SK-N-DZ (cell line): ENCODE measurements around the gene COL6A1.

Source experiments
- DNase-seq: peaks from one replicate; pipeline ENCODE4 v3.0.0-alpha.2; 2015; ENCODE audit warnings: low spot score

Gene COL6A1

GRCh38 chr21:45993210-45994085, 11.9 kb downstream of the COL6A1 start:
- no peak for DNase-seq

GRCh38 chr21:45994086-45994661, 12.6 kb downstream of the COL6A1 start:
- no peak for DNase-seq

GRCh38 chr21:45994759-45995685, 13.5 kb downstream of the COL6A1 start:
- DNase-seq = no peak

GRCh38 chr21:45995686-45996179, 14.2 kb downstream of the COL6A1 start:
- no peak for DNase-seq

DNA sequence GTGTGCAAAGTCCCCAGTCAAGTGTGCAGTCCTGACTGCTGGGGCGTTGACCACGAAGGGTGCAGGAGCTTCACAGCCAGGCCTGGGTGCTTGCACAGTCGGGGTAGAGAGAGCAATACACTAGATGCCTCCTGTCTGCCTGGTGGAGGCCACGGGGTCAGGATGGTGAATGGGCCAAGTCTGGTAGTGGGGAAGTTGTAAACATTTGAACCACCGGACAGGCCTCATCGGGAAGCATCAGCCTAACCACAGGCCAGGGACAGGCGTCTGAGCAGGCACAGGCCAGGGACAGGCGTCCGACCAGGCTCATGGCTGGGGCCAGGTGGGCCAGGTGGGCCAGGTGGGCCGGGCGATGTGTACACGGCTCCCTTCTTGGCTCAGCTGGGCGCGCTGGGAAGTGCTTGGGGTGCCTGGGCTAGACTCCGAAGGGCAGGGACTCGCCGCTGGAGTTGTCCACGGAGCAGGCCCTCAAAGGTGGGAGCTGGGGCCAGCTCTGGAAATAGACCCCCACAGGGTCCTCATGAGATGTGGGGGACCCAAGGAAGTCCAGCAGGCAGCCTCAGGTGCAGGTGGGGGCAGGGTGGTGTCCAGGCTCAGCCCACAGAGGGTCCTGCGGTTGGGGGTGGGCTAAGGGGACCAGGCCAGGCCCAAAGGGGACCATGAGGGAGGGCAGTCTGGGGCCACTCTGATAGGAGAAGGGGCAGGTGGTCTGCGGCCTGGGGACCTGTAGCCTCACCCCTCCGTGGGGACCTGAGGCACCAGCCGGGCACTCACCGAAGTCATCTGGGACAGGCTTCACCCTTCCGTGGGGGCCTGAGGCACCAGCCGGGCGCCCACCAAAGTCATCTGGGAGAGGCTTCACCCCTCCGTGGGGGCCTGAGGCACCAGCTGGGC, 15.0 kb downstream of the COL6A1 start:
- no peak for DNase-seq

- DNase-seq = no peak
Measured at GRCh38 chr21:45997205-45997494, 15.6 kb downstream of the COL6A1 start.

DNA sequence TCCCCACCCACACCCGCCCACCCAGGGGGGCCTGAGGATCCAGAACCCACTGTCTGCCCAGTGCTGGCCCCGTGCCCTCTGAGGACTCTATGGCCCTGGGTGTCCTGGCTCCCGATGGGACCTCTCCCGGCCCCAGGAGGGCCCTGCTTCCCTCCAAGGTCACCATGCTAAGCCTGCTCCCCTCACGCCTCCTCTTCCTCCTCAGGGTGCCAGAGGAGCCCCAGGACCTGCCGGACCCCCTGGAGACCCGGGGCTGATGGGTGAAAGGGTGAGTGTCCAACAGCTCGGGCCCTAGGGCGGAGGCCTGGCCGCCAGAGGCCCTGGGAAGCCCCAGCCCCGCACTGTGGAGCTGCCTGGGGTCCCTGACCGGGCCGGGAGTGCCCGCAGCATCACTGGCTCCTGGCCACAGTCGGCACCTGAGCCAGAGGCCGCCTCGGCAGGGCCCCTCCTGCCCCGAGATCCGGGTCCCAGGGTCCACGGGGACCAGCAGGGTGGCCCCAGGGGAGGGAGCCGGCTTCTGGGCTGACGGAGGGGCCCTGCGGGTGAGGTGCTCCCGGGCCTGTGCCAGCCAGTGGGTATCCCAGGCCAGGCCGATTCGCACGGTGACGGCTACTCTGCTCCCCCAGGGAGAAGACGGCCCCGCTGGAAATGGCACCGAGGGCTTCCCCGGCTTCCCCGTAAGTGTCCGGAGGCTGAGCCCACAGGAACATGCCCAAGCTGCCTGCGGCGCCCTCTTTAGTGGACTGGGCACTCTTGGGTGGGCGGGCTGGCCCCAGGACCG, 16.1 kb downstream of the COL6A1 start:
- DNase-seq = no peak

DNA sequence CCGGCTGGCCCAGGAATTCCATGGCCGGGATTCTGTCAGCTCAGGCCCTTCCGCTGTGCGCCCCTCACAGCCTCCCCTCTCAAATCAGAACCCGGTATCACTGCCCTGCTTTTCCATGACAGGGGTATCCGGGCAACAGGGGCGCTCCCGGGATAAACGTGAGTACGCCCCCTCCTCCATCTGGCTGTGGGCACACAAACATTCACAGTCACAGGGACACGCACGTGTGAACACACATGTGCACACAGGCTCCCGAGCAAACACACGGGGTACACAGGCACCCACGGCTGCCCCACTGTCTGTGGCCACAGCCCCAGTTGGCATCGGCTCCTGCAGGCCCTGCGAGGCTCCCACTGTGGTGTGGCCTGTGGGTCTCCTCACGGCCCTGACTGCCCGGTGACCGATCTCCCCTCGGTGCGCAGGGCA, 16.7 kb downstream of the COL6A1 start:
- DNase-seq = no peak

GRCh38 chr21:45998871-45999580, 17.5 kb downstream of the COL6A1 start:
- no peak for DNase-seq

DNA sequence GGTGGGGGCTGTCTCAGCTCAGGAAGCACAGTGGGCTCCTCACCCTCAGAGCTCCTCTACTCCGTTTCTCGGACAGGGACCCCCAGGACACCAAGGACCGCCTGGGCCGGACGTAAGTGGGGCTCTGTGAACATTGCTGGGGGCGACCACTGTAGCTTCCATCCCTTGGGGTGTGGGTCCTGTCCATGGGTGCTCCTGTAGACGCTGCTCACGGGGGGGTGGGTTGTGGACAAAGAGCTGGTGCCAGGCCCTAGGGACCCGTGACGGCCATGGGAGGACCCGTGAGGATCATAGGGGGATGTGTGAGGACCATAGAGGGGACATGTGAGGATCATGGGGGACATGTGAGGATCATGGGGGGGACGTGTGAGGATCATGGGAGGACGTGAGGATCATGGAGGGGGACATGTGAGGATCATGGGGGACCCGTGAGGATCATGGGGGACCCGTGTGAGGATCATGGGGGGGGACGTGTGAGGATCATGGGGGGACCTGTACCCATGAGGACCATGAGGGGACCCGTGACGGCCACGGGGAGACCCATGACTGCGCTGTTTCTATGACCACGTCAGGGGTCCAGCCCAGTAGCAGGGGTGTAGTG, 18.1 kb downstream of the COL6A1 start:
- DNase-seq = no peak

GRCh38 chr21:46000182-46000730, 18.7 kb downstream of the COL6A1 start:
- DNase-seq = no peak

GRCh38 chr21:46000731-46001641, 19.4 kb downstream of the COL6A1 start:
- DNase-seq = no peak

DNA sequence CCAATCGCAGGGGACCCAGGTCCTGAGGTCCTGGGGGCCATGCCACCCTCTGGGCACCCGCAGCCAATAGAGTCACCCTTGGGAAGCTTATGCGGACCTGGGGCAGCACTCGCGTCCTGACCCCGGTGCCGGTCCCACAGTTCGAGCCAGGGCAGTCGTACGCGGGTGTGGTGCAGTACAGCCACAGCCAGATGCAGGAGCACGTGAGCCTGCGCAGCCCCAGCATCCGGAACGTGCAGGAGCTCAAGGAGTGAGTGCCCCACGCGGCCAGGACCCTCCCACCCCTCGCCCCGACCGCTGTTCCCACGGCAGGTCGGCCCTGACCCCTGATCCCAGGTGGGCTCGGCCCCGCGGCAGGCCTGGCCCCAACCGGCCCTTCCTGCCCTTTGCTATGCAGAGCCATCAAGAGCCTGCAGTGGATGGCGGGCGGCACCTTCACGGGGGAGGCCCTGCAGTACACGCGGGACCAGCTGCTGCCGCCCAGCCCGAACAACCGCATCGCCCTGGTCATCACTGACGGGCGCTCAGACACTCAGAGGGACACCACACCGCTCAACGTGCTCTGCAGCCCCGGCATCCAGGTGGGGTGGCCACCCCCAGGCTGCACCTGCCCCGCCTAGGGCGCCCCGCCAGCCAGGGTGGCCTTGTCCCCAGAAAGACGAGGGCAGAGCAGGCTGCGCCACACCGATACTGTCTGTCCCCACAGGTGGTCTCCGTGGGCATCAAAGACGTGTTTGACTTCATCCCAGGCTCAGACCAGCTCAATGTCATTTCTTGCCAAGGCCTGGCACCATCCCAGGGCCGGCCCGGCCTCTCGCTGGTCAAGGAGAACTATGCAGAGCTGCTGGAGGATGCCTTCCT, 20.5 kb downstream of the COL6A1 start:
- DNase-seq = no peak

- DNase-seq = no peak
Measured at GRCh38 chr21:46002841-46003574, 21.4 kb downstream of the COL6A1 start.

DNA sequence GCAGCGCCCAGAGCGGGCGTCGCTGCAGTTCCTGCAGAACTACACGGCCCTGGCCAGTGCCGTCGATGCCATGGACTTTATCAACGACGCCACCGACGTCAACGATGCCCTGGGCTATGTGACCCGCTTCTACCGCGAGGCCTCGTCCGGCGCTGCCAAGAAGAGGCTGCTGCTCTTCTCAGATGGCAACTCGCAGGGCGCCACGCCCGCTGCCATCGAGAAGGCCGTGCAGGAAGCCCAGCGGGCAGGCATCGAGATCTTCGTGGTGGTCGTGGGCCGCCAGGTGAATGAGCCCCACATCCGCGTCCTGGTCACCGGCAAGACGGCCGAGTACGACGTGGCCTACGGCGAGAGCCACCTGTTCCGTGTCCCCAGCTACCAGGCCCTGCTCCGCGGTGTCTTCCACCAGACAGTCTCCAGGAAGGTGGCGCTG, 22.0 kb downstream of the COL6A1 start:
- DNase-seq = no peak
